Fibroblast of pulmonary artery (primary cell): ENCODE data around the gene ING3.

Experiments
- DNase-seq: peaks from one replicate; pipeline ENCODE4 v3.0.0-alpha.2; 2010; ENCODE audit warnings: low read depth
- H3K4me3 ChIP-seq: replicated peaks from 2 replicates; pipeline ENCODE4 v1.5.1; 2011; ENCODE audit warnings: low read depth, mild to moderate bottlenecking, control low read depth, low read length, moderate library complexity
- TF ChIP-seq, protein P1 (sequence below): IDR thresholded peaks from 2 replicates; pipeline ENCODE4 v1.5.1; 2011; ENCODE audit warnings: mild to moderate bottlenecking, control low read depth, low read length, inconsistent platforms; ENCODE audit errors: missing control alignments

The ING3 gene

DNA sequence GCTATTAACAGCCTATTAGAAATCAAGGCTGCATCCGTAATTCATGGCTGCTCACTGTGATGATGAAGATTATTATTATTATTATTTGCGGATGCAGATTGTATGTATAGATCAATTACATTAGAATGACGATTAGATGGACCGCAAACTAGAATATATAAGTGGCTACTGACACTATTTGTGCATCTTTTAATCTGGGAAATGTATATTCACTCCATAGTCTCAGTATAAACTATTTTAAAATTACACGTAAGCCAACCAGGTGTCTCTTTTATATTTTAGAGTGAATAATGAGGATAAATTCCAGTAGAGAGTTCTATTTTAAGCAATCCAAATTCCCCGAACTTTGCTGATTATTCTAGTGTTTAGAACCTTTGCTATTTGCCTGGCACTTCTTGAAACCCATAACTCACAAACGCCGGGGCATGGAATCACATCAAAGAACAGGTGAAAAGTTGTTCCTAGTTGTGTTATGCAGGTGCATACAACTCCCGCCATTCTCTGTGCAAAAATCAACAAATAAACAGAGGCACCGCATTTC, 509 bp upstream of the ING3 start:
- peak overlapping the region; percentile 86 for H3K4me3 ChIP-seq
- TF ChIP-seq, protein P1, sequence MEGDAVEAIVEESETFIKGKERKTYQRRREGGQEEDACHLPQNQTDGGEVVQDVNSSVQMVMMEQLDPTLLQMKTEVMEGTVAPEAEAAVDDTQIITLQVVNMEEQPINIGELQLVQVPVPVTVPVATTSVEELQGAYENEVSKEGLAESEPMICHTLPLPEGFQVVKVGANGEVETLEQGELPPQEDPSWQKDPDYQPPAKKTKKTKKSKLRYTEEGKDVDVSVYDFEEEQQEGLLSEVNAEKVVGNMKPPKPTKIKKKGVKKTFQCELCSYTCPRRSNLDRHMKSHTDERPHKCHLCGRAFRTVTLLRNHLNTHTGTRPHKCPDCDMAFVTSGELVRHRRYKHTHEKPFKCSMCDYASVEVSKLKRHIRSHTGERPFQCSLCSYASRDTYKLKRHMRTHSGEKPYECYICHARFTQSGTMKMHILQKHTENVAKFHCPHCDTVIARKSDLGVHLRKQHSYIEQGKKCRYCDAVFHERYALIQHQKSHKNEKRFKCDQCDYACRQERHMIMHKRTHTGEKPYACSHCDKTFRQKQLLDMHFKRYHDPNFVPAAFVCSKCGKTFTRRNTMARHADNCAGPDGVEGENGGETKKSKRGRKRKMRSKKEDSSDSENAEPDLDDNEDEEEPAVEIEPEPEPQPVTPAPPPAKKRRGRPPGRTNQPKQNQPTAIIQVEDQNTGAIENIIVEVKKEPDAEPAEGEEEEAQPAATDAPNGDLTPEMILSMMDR = no peak
- no peak for DNase-seq

DNA sequence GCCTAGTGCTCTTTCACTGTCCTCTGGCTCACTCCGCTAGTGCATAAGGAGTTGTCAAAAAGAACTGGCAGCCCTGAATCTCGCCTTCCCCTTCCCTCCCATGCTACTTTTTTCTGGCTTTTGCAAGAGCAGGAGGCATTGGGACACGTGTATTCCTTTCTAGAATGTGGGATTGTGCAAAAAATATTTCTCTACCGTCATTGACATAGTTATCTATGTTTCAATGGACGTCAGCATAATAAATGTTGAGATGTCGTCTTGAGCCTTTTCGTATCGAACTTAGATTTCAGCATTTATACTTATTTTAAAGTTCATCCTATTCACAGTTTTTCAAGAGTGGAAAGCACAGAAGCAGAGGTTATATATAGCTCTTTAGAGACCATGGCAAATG, 727 bp downstream of the ING3 start:
- TF ChIP-seq, protein P1 = no peak
- DNase-seq = no peak
- H3K4me3 ChIP-seq = peak overlapping the region; percentile 86

DNA sequence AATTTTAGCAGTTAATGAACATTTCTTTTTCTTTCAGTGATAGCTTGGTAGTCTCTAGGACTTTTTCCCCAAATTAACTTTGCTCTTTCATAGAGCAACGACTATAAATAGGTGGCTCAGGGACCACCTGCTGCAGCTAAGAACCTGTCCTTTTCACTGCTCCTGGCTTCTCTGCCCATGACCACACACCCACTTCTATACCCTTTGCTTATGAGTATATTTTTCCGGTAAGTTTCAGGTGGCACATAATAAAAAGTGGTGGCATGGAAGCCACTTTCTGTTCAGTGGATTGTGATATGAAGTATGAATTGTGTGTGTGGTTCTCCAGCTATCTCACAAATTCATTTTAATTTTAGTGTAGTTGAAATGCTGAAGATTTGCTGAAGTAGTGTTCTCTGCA, 1.2 kb downstream of the ING3 start:
- TF ChIP-seq, protein P1 = no peak

DNA sequence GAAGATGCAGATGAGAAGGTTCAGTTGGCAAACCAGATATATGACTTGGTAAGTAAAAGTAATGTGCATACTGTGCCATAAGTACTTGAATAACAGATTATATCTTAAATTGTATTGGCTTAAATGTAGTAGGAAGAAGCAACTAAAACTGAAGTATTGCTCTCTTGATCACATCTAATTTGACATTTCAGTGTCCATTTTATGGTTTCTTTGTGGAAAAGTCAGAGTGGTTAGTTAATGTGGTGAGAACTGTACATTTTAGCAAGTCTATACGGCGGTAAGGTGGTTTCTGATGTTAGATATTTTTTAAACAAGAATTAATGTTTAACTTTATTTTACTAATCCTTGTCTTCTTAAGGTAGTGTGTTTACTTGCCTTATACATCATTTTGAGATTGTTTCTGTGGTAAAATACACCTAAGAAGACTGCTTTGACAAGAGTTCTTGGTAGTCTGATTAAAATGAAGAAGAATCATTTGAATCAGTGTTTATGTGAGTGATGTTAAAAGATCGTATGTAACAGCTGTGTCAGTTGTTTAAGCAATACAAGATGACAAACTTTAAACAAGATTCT, 5.1 kb downstream of the ING3 start:
- TF ChIP-seq, protein P1 = no peak
- no peak overlapping the region for H3K4me3 ChIP-seq
- no peak for DNase-seq

More for the DNA sequence above, 1.2 kb downstream of the ING3 start:
- DNase-seq = no peak
- H3K4me3 ChIP-seq = peak overlapping the region; percentile 86

DNA sequence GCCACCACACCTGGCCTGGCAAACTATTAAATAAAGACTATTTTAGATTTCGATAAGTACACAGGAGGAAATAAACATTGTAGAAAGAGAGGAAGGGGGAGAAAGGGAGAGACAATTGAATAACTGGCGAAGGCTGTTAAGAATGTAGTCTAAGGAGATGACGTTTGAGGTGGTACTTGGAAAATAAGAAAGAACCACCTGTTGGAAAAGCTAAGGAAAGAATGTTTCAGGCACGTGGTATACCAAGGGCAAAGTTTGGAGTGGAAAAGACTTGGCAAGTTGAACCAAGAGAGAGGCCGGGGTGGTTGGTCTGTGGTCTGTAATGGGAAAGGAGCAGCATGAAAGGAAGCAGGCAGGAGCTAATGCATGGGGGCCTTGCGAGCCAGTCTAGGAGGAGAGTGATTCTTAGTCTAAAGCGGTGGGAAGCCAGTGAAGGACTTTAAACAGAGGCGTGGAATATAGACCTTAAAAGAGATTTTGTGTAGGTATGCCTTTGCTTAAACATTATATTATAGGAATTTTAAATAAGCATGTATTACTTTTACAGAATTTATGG, 9.4 kb downstream of the ING3 start:
- TF ChIP-seq, protein P1 = no peak
- no peak overlapping the region for H3K4me3 ChIP-seq
- DNase-seq = no peak

DNA sequence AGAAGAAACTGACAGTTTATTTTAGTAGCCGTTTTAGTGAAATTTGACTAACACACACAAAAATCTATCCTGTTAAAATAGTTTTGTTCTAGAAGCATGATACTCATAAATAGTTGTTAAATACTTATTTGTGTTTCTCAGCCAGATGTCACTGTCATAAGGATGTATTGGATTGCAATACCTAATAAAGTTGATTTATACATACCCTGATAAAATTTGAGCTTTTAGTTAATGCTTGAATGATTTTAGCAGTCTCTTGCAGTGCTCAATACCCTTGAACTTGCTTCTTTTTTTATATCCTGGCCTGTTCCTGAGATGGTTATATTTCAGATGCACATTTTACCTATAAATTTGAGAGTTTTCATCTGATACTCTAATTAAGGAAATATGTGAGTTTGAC, 10.1 kb downstream of the ING3 start:
- DNase-seq = no peak
- TF ChIP-seq, protein P1 = no peak
- H3K4me3 ChIP-seq = no peak overlapping the region
